ENCODE results near the gene MOCS3. TPM values are rescaled to one million over a fixed set of nuclear protein-coding genes. Genes with fewer than 3 reads are reported as not detected.

Gene MOCS3
- total and polyA plus RNA-seq, 2 of the 13 experiments (the other 11 are each of a cell fraction or from before 2014, with no cell fraction given), result 3.7 to 8.4 TPM

DNA sequence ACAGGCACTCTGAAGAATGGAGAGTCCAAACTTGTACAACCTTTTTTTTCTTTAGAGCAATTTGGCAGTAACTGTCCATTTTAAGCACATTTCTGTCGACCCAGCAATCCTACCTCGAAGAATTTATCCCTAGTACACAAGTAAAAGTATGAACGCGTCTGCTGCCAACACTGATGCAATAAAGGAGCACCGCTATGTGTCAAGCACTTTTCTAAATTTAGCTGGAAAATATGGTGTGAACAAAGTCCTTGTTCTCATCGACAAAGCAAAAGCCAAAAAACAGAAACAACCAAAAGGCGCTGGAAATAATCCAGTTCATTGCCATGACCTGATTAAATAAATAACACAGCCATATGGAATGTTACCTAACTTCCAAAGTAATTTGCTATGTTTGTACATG is 1.3 kb upstream of the MOCS3 start:
- no TSS peak for BruUV-seq (replicated peaks)
- CTCF ChIA-PET (ENCODE audit: low intra/inter-chr PET ratio, low total read pairs), result interaction anchor here (1.9 to 2.3 kb wide), 2 partner anchors 28 to 139 kb away, joined by 7 to 9 read pairs; no protein-coding TSS in a partner anchor
- ATAC-seq (no peak), FAIRE-seq (no peak), DNase-seq (ENCODE audit: low spot score) (no peak)
- in situ Hi-C loops (cut with HindIII; ENCODE audit: extremely low pct_ligation_motif_present, low pct_unique_long_range_greater_than_20kb), result no loop called here
- peaks cover 2 to 27% of the 10 kb centered on the region in 2 experiments for H3K36me3 ChIP-seq (replicated peaks in 1 of 2; ENCODE audit: control insufficient read depth in 1 of 2, insufficient read depth in 2 of 2, low read length in 2 of 2)
- TF ChIP-seq NFIC (IDR thresholded peaks at IDR 0.05; ENCODE audit: low read length) (0 out of 2 replicates have a peak, but pooled peaks have one; percentile 6), NCOR1 (IDR thresholded peaks at IDR 0.05; ENCODE audit: borderline replicate concordance, low read length) (peak; percentile 31; the same call in 1 of the 2 replicates), ZNF7 (CRISPR knock-in tag; IDR thresholded peaks at IDR 0.05) (0 out of 2 replicates have a peak, but pooled peaks have one; percentile 4), DNMT3B (CRISPR knock-in tag; conservative IDR thresholded peaks at IDR 0.05) (0 out of 2 replicates have a peak, but pooled peaks have one; percentile 9), HOXD1 (CRISPR knock-in tag; IDR thresholded peaks at IDR 0.05) (0 out of 2 replicates have a peak, but pooled peaks have one; percentile 29), MAFK (conservative IDR thresholded peaks at IDR 0.05 in 1 of 2, IDR thresholded peaks at IDR 0.05 in 1 of 2; ENCODE audit: low read length in 2 of 2) (peak in 1 of 2 experiments; percentile 25; a peak in 2 of 4 replicates), TEAD3 (CRISPR knock-in tag; optimal IDR thresholded peaks at IDR 0.05; ENCODE audit: borderline replicate concordance) (peak; percentile 9), ZNF264 (CRISPR knock-in tag; IDR thresholded peaks at IDR 0.05) (0 out of 2 replicates have a peak, but pooled peaks have one; percentile 15), CEBPB (IDR thresholded peaks at IDR 0.05; ENCODE audit: borderline replicate concordance, low read depth, low read length) (peak; percentile 29; the same call in 1 of the 2 replicates), ATAD3A (CRISPR knock-in tag; IDR thresholded peaks at IDR 0.05) (no peak), SATB2 (CRISPR knock-in tag; IDR thresholded peaks at IDR 0.05) (no peak), CEBPG (CRISPR knock-in tag; IDR thresholded peaks at IDR 0.05) (peak; percentile 45), ERF (CRISPR knock-in tag; IDR thresholded peaks at IDR 0.05) (no peak)
- H3K27me3 ChIP-seq (ENCODE audit: control insufficient read depth in 1 of 2, insufficient read depth in 2 of 2, low read length in 2 of 2), result no peaks in the 10 kb centered on the region; a peak in 1 of 5 replicates
- H3K4me1 ChIP-seq (ENCODE audit: insufficient read depth, low read length), result peaks cover 44% of the 10 kb centered on the region
- H3K9me3 ChIP-seq (ENCODE audit: low read length), result no peaks in the 10 kb centered on the region
- H3K4me2 ChIP-seq (ENCODE audit: low read depth, low read length), result peak overlapping the region; percentile 94
- no peak overlapping the region for H2AFZ ChIP-seq (ENCODE audit: low read length)
- H3K27ac ChIP-seq (ENCODE audit: extremely low read length, insufficient read depth, low read length), result peak overlapping the region; percentile 86
- H3K4me3 ChIP-seq (replicated peaks in 1 of 3; ENCODE audit: insufficient read depth in 1 of 3, low read depth in 2 of 3, low read length in 3 of 3), result peak overlapping the region; percentile 85 to 97 (median 97)
- WGBS (ENCODE audit: low lambda C conversion rate), result 0% methylated on average over 7 of the region's 7 CpGs
- POLR2A ChIA-PET, result interaction anchor here (1.0 to 3.8 kb wide), 13 partner anchors 11 to 207 kb away, joined by 3 to 87 read pairs (median 9); partner anchors contain the start of genes ADNP and BCAS4
- peaks cover 84% of the 10 kb centered on the region for H3K79me2 ChIP-seq (ENCODE audit: insufficient read depth, low read length)
- intact Hi-C loops (cut with micrococcal nuclease; ENCODE audit: unreplicated experiment), result loop anchor here (2.0 kb wide), 1 partner anchor 28 kb away; no protein-coding TSS in a partner anchor
- peaks cover 51% of the 10 kb centered on the region for H4K20me1 ChIP-seq (ENCODE audit: insufficient read depth, low read length)
- H3K9ac ChIP-seq (ENCODE audit: insufficient read depth, low read depth, low read length), result peak overlapping the region; percentile 94

All from HepG2 (cell line).